HepG2 (cell line): ENCODE results near the gene TEDC2. TPM values are rescaled to one million over a fixed set of nuclear protein-coding genes. Genes with fewer than 3 reads are reported as not detected.

Experiments used
- AGO1 ChIP-seq: fragments of 200-400 bp; formaldehyde crosslinking; IDR thresholded peaks from 2 replicates; pipeline ENCODE4 v1.6.1; 2017; ENCODE audit warnings: mild to moderate bottlenecking, low read depth, low read length, moderate library complexity; ENCODE audit not compliant: poor library complexity, severe bottlenecking
- AKAP8 ChIP-seq: sonication (generic); formaldehyde crosslinking; IDR thresholded peaks from 2 replicates; pipeline ENCODE4 v1.5.1; 2020; ENCODE audit warnings: mild to moderate bottlenecking, missing genetic modification reagents
- HMGA1 ChIP-seq: sonication (generic); formaldehyde crosslinking; conservative IDR thresholded peaks from 2 replicates; pipeline ENCODE4 v1.4.0; 2020; ENCODE audit warnings: missing genetic modification reagents
- HOMEZ ChIP-seq: IDR thresholded peaks from 2 replicates; pipeline ENCODE4 v1.6.1; 2016; ENCODE audit warnings: low read depth
- KAT7 ChIP-seq: IDR thresholded peaks from 2 replicates; pipeline ENCODE4 v1.6.1; 2018; ENCODE audit warnings: borderline replicate concordance, missing compliant biosample characterization
- LRRFIP1 ChIP-seq: sonication (generic); formaldehyde crosslinking; conservative IDR thresholded peaks from 2 replicates; pipeline ENCODE4 v1.4.0; 2020; ENCODE audit warnings: missing genetic modification reagents
- MLX ChIP-seq: IDR thresholded peaks from 2 replicates; pipeline ENCODE4 v1.6.1; 2016
- NR2F6 ChIP-seq, 2 experiments: IDR thresholded peaks; 2 replicates each; pipeline ENCODE4 v1.6.1; 2016; ENCODE audit warnings: antibody characterized with exemption in 1 of 2, mild to moderate bottlenecking in 1 of 2
- PAX8 ChIP-seq: sonication (generic); formaldehyde crosslinking; IDR thresholded peaks from 2 replicates; pipeline ENCODE4 v1.8.0; 2022; ENCODE audit warnings: mild to moderate bottlenecking, missing genetic modification reagents, borderline replicate concordance
- PREB ChIP-seq: sonication (generic); formaldehyde crosslinking; IDR thresholded peaks from 2 replicates; pipeline ENCODE4 v1.4.0; 2020; ENCODE audit warnings: missing genetic modification reagents
- SMARCE1 ChIP-seq: fragments of 450-650 bp; IDR thresholded peaks from 2 replicates; pipeline ENCODE4 v1.6.1; 2017; ENCODE audit warnings: borderline replicate concordance
- SP5 ChIP-seq: IDR thresholded peaks from 2 replicates; pipeline ENCODE4 v1.6.1; 2016; ENCODE audit warnings: low read depth, borderline replicate concordance
- TFE3 ChIP-seq: IDR thresholded peaks from 2 replicates; pipeline ENCODE4 v1.6.1; 2016
- ZEB1 ChIP-seq: IDR thresholded peaks from 2 replicates; pipeline ENCODE4 v1.6.1; 2012; ENCODE audit warnings: mild to moderate bottlenecking, low read depth, inconsistent platforms; ENCODE audit not compliant: insufficient replicate concordance
- ZGPAT ChIP-seq: IDR thresholded peaks from 2 replicates; pipeline ENCODE4 v1.6.1; 2016; ENCODE audit warnings: mild to moderate bottlenecking
- ZMYM2 ChIP-seq: sonication (generic); formaldehyde crosslinking; IDR thresholded peaks from 2 replicates; pipeline ENCODE4 v1.8.0; 2022; ENCODE audit warnings: mild to moderate bottlenecking, missing genetic modification reagents
- ZNF20 ChIP-seq: sonication (generic); formaldehyde crosslinking; IDR thresholded peaks from 2 replicates; pipeline ENCODE4 v1.4.0; 2020; ENCODE audit warnings: mild to moderate bottlenecking, moderate library complexity, missing genetic modification reagents
- ZNF205 ChIP-seq: IDR thresholded peaks from 2 replicates; pipeline ENCODE4 v1.6.1; 2018; ENCODE audit warnings: missing biosample characterization, missing genetic modification reagents
- ZNF3 ChIP-seq: IDR thresholded peaks from 2 replicates; pipeline ENCODE4 v1.7.0; 2017; ENCODE audit warnings: inconsistent platforms
- ZNF30 ChIP-seq: sonication (generic); formaldehyde crosslinking; IDR thresholded peaks from 2 replicates; pipeline ENCODE4 v1.5.0; 2020; ENCODE audit warnings: mild to moderate bottlenecking, missing genetic modification reagents
- ZNF468 ChIP-seq: sonication (generic); formaldehyde crosslinking; IDR thresholded peaks from 2 replicates; pipeline ENCODE4 v1.8.0; 2022; ENCODE audit warnings: mild to moderate bottlenecking, moderate library complexity, missing genetic modification reagents
- ZNF580 ChIP-seq: IDR thresholded peaks from 2 replicates; pipeline ENCODE4 v1.6.1; 2016; ENCODE audit warnings: low read depth, borderline replicate concordance
- polyA plus RNA-seq, 8 experiments: library from polyadenylated mRNA; depleted of rRNA in 3 of 8; stranded (reverse) in 7 of 8; unstranded in 1 of 8; fragments of >200 nt; fragmentation: Illumina TruSeq in 4 of 8; extraction: Trizol in 4 of 8; gene quantifications; 2 replicates each; pipeline versions ENCODE4 v1.2.1 to v1.2.3, GENCODE V29; 2011 to 2016; ENCODE audit warnings: low read depth in 4 of 8, missing spikeins in 1 of 8, mixed read lengths in 1 of 8; ENCODE audit not compliant: insufficient read depth in 1 of 8
- total RNA-seq, 5 experiments: library from RNA; depleted of rRNA; stranded (reverse); fragments of >200 nt; fragmentation: Illumina TruSeq; extraction: Trizol; gene quantifications; 2 replicates each; pipeline ENCODE4 v1.2.3, GENCODE V29; 2016; ENCODE audit warnings: low read depth in 1 of 5

TEDC2 gene
- total and polyA plus RNA-seq, 2 of the 13 experiments (the other 11 are each of a cell fraction or from before 2014, with no cell fraction given) = 6.2 to 24.4 TPM

- no peak for TF ChIP-seq HOMEZ
- 0 out of 2 replicates have a peak, but pooled peaks have one; percentile 10 for TF ChIP-seq AKAP8 (CRISPR knock-in tag)
- no peak for TF ChIP-seq NR2F6 (IDR thresholded peaks at IDR 0.05)
- TF ChIP-seq NR2F6 (CRISPR knock-in tag; IDR thresholded peaks at IDR 0.05) = no peak
- TF ChIP-seq ZNF3 (CRISPR knock-in tag) = no peak
- TF ChIP-seq LRRFIP1 (CRISPR knock-in tag) = no peak
- TF ChIP-seq ZNF580 (CRISPR knock-in tag) = 0 out of 2 replicates have a peak, but pooled peaks have one; percentile 31
- TF ChIP-seq MLX = no peak
- no peak for TF ChIP-seq ZNF20 (CRISPR knock-in tag)
- TF ChIP-seq PREB (CRISPR knock-in tag) = no peak
- no peak for TF ChIP-seq TFE3 (CRISPR knock-in tag)
- no peak for TF ChIP-seq SP5 (CRISPR knock-in tag)
- TF ChIP-seq ZNF468 (CRISPR knock-in tag) = no peak
- peak; percentile 84 for TF ChIP-seq ZEB1
- peak; percentile 8; the same call in 1 of the 2 replicates for TF ChIP-seq ZGPAT (CRISPR knock-in tag)
- peak; percentile 29 for TF ChIP-seq AGO1
- TF ChIP-seq HMGA1 (CRISPR knock-in tag) = no peak
- no peak for TF ChIP-seq ZMYM2
- no peak for TF ChIP-seq KAT7 (CRISPR knock-in tag)
- TF ChIP-seq ZNF30 (CRISPR knock-in tag) = no peak
- TF ChIP-seq ZNF205 (CRISPR knock-in tag) = no peak
- no peak for TF ChIP-seq PAX8
- TF ChIP-seq SMARCE1 = no peak
Measured at GRCh38 chr16:2512735-2513404, 53.0 kb downstream of the TEDC2 start (continued).
